ENCODE data around the gene SLC43A2.

- TF ChIP-seq, protein P1, sequence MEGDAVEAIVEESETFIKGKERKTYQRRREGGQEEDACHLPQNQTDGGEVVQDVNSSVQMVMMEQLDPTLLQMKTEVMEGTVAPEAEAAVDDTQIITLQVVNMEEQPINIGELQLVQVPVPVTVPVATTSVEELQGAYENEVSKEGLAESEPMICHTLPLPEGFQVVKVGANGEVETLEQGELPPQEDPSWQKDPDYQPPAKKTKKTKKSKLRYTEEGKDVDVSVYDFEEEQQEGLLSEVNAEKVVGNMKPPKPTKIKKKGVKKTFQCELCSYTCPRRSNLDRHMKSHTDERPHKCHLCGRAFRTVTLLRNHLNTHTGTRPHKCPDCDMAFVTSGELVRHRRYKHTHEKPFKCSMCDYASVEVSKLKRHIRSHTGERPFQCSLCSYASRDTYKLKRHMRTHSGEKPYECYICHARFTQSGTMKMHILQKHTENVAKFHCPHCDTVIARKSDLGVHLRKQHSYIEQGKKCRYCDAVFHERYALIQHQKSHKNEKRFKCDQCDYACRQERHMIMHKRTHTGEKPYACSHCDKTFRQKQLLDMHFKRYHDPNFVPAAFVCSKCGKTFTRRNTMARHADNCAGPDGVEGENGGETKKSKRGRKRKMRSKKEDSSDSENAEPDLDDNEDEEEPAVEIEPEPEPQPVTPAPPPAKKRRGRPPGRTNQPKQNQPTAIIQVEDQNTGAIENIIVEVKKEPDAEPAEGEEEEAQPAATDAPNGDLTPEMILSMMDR (conservative IDR thresholded peaks at IDR 0.05; ENCODE audit: low read depth, low read length) = no peak
- TF ChIP-seq EZH2 (IDR thresholded peaks at IDR 0.05; ENCODE audit: borderline replicate concordance, low read depth, low read length, poor library complexity, severe bottlenecking) = no peak
Observed at GRCh38 chr17:1676401-1676800, 47.8 kb upstream of the SLC43A2 start.

All from A673 (cell line).